GM19467 (cell line): ENCODE results near the gene VAV3.
"Not testable (repeated sequence)": the region's sequence is repeated elsewhere in the genome, so short reads cannot be mapped to it uniquely, and the experiment has no call there.

Experiments
- ATAC-seq: cut with Tn5 transposase; IDR thresholded peaks from one replicate; pipeline ENCODE4 v1.9.1; 2021; ENCODE audit warnings: mild to moderate bottlenecking, moderate library complexity; ENCODE audit not compliant: unreplicated experiment

Gene VAV3, protein sequence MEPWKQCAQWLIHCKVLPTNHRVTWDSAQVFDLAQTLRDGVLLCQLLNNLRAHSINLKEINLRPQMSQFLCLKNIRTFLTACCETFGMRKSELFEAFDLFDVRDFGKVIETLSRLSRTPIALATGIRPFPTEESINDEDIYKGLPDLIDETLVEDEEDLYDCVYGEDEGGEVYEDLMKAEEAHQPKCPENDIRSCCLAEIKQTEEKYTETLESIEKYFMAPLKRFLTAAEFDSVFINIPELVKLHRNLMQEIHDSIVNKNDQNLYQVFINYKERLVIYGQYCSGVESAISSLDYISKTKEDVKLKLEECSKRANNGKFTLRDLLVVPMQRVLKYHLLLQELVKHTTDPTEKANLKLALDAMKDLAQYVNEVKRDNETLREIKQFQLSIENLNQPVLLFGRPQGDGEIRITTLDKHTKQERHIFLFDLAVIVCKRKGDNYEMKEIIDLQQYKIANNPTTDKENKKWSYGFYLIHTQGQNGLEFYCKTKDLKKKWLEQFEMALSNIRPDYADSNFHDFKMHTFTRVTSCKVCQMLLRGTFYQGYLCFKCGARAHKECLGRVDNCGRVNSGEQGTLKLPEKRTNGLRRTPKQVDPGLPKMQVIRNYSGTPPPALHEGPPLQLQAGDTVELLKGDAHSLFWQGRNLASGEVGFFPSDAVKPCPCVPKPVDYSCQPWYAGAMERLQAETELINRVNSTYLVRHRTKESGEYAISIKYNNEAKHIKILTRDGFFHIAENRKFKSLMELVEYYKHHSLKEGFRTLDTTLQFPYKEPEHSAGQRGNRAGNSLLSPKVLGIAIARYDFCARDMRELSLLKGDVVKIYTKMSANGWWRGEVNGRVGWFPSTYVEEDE

DNA sequence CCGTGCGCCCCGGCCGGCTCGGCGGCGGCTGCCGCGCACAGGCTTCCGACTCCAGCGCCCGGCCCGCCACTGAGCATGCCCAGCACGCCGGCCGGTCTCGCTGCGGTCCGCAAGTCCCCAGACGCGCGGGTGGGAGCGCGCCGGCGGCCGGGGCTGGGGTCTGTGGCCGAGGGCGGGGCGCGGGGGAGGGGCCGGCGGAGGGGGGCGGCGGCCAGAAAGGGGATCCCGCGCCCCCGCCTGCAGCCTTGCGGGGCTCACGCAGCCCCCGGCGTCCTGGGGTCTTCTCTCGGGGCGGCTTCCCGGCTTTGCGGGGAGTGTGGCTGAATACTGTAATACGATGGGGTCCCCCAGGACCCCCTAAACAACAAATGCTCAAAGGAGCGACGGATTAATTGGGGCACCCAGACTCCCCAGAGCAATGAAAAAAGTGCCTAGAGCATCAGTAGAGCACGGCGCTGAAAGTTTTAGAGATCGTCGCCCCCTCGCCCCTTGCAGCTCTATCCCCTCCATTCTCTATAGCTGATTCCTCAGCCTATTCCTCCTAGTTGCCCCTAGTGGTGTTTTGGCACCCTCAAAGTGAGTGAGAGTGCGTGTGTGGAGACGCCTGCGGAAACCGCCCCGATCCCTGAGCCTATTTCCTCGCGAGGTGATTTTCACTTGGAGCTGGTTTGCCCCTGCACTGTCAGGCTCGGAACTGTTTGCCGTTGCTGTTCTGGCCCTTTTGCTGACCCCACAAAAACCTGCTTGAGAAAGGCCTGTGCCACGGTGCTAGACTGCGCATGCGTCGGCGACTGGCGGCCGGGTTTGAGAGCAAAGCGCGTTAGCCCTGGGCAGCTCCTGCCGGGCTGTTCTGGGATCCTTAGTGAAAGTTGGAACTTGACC lies at the start of gene VAV3:
Gene VAV3 (minus strand): TSS at position 71 of the 882 bp plus-strand sequence. CDS start 311 bp downstream, outside the sequence.
- no peak for ATAC-seq

DNA sequence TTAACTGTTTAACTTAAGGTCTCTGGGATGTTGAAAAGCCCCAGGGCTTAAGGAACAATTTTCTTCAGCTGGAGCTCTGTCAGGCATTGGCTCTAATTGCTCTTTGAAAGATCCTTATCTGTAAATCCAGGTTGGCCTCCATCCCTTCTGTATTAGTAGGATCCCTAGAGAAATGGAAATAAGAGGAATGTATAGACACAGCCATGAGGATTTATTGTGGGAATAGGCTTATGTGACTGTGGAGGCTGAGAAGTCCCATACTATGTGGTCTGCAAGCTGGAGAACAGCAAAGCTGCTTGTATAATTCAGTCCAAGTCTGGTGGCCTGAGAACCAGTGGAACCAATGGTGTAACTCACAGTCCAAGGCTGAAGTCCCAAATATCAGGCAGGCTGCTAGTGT lies 47.6 kb upstream of the VAV3 start:
- ATAC-seq: no peak

DNA sequence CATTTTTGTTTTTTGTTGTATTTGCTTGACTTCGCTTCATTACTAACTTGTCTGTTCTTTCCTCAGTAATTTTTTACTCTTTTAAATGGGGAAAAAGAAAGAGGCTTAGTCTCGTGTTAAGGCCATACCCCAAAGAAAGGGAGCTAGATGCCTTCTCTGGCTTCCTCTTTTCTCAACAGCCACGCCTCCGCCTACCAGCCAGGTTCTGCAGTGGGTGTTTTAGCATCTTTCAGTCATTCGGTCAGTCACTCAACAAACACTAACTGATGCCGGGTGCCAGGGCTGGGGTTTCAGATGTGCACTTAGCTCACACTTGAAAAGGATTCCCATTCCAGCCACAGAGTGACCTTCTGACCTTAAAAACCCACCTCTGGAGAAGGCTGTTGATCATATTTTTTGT lies 46.3 kb upstream of the VAV3 start:
- no peak for ATAC-seq

DNA sequence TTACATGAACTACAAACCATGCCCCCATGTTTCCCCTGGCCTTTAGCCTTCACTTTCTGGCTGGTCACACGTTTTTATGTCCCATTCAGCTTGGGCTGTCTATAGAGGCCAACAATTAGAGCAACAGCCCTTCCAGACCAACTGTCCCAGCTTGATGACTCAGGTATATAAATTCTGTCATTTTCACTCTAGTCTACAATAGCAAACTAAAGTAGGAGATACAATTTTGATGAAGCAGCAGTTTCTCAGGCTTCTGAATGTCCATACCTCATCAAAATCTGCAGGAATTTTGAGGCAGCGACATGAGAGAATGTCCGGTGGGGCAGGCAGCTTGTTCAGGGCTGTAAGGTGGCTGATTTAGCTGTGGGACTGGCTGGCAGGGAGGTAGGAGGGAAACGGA lies 45.6 kb upstream of the VAV3 start:
- ATAC-seq: no peak

DNA sequence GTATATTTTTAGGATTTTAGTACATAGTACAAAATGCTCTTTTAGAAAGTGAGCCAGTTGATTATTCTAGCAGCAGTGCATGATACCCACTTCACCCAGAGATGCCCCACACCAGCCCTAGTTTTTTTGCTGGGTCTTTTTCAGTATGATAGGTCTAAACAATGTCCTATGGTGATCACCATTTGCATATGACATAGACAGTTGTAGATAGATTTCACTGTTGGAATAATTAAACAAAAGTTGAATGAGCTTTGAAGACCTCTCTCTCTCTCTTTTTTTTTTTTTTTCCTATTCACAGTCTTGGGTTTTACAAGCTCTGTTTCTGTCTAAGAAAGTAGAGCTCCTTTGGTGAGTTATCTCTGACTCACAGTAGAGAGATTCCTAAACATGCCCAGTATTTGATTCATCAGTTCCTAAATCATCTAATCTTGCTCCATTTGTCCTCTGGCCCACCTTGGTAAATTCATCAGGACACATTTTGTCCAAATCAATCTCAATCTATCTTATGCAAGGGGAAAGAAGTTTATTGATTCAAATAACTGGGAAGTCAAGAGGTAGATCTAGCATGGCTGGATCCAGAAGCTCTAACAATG lies 44.7 kb upstream of the VAV3 start:
- ATAC-seq: no peak

DNA sequence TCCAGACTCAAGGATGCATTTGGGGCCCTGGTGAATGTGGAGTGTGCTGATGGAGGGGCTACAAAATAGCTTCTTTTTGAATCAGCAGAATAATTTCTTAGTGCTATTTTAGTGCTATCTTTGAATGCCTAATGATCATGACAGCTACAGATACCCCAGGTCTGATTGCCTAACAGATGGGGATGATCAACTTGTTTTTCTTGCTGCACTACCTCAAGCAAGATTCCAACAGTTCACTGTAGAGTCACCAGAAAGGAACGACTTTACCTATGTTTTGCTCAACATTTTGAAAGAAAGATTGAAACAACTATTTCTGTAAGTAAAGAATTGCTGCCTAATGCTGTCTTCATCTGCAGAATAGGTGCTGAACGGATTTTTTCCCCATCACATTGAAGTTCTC lies 42.6 kb upstream of the VAV3 start:
- ATAC-seq: no peak

DNA sequence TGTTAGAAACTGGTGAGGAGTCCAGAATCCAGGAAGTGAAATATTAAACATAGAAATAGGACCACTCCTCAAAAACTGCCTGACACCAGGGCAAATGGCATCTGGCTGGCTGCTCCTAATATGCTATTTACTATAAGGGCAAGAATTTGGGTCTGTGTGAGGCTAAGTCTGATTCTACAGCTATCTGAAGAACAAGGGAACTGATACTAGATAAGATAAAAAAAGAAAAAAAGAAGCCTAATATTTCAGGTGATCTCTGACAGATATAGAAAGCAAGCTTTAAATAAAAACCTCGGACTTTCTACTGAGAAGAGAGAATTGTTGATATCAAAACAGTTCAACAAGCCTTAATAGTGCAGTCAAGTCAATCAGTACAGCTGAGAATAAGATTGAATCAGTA lies 42.1 kb upstream of the VAV3 start:
- ATAC-seq: no peak

DNA sequence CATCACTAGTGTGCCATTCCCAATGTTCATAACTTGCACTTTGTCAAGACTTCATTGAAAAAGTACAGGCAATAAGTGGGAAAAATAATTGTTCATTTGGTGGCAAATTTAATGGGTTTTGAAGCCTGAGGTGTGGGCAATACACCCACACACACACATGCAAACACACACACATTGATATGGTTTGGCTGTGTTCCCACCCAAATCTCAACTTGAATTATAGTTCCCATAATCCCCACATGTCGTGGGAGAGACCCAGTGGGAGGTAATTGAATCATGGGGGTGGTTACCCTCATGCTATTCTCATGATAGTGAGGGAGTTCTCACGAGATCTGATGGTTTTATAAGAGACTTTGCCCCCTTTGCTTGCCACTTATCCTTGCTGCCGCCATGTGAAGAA lies 39.9 kb upstream of the VAV3 start:
- ATAC-seq: not testable (repeated sequence)

DNA sequence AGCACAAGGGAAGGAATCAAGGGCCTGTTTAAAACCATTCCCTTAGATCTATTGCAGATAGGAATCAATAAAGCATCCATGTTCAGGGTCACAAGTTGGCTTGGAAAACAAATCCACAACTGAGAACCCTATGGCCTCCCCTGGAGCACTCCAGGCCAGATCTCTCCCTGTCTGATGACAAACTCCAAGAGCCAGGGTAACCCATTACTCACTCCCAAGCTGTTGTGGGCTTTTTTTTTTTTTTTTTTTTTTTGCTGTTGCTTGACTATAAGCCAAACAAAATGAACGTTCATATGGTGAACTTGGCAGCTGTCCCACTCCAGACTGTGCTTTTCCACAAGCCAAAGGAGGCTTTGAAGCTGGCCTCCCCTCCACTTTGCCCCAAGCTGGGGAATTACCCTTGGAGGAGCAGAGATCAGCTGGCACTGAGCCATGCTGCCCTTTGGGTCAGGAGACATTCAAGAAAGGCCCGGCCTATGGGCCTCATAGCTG lies 35.7 kb upstream of the VAV3 start:
- ATAC-seq: no peak

DNA sequence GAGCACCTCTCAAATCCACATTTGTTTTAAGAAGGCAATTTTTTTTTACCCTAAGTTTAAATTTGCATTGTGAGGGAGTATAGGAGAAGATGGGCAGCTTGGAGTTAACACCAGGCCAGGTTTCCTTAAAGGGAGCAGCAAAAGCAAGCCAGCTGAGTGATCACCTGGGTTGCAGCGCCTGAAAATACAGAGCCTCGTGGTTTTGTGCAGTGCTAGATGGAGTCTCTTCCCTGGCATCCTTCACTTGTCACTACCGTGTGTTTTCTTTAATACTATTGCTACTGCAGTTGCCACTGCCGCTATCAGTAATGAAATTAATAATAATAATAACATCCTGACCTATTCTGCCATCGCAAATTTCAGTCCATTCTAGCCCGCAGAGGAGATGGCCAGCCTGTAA lies 35.2 kb upstream of the VAV3 start:
- ATAC-seq: no peak

DNA sequence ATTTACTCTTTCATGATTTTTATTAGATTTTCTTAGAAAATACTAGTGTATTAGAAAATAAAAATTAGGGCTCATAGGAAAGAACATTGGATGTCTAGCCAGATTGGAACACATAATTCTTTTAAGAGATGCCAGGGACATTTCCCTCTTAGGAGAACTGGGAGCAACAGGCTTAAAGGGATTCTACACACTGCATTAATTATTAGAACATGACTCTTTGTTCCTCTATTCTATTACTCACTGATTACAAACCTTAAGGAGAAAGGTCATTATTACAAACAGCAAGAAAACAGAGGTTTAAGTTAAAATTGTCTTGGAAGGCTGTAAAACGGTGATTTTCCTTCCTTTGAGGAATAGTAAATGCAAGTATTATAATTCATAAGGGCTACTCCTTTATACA lies 32.9 kb upstream of the VAV3 start:
- ATAC-seq: no peak

DNA sequence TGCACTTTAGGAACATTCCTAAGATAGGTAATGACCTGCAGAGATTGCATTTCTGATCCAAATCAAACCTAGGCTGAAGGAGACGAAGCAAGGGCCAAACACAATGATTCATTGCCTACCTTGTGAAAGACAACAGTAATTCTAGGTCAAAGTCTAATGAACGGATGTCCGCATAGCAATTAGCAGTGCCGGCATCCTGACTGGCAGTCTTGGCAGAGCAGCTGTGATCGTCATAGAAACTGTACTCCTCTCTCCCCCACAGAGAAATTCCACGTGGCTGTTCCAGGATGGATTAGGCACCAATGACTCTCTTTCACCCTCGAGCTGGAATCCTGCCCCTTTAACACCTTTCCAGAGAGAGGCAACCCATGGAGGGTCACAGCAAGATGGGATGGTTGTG lies 28.9 kb upstream of the VAV3 start:
- no peak for ATAC-seq

DNA sequence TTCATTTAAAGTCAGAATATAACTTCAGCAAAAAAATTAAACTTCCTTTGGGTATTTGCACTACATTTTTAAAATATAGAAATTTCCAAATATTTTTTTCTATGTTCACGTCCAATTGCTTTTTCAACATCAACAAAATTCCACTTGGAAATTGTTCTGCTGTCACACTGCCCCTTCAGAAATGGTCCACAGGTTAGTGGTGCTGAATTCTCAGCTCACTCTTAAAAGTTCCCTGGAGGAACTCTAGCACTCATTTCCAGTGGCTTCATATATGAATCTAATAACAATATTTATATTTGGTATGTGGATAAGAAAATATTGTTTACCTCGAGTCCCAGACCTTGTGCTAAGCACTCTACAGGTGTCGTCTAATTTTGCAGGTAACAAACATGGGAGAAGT lies 27.4 kb upstream of the VAV3 start:
- ATAC-seq: no peak

DNA sequence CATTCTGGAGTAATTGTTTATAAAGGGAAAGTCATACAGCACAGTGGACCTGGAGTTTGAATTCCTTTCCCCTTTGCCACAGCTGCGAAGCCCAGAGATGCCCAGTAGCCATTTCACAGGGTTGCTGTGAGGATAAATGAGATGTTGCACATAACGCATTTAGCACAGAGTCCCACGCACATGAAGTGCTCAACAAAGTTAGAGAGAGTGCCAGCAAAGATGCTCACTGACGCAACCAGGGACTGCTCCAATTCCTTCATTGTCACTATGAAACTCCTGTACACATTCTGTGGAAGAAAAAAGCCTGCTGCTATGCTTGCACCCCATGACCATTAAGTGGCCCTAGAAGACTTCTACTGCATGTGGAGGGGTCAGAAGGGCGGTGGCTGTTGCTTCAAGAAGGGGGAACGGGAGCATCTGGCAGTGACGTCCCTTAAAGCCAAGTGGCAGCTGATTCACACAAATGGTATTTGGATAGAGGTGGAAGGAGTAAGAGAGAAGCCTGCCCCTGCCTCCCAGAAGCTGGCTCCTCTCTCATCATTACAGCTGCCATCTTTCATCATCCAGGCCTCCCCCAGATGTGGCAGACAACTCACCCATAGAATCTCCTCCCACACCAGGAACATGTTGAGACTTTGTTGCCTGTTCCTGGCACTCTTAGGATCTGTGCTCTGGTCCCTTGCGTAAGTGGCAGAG lies 26.5 kb upstream of the VAV3 start:
- no peak for ATAC-seq

DNA sequence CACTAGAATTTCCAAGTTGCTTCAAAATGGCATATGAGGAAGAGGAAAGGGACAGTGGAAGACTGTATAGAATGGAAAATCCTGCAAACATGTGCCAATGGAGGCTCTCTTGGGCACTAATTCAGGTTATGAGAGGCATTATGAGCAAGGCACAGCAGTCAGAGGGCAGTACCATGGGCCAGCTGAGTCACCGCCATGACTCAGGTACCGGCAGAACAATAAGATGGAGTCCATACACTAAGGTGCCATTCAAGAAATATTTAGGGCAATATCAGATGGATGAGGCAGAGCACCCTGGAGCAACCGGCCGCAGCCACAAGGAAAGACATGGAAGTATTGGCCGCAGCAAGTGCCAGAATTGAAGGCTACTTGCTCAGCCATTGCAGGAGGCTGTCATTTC lies 25.6 kb upstream of the VAV3 start:
- no peak for ATAC-seq

DNA sequence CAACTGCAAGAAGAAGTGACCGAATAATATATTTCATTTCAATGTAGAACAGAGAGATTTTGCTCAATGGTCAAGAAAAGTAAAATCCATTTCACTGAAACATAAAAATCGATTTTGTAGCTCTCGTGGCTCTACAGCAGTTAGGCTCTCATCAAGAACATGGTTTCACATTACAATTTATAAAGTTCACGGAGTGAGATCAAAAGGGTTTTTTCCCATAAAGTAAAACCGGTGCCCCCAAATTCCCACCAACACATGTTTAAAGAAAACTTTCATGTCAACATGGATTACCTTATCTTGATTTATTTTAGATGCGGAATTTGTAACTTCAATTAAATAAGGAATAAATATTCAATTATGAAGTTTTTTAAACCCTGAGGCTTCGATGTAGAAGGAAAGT lies 16.3 kb upstream of the VAV3 start:
- no peak for ATAC-seq

DNA sequence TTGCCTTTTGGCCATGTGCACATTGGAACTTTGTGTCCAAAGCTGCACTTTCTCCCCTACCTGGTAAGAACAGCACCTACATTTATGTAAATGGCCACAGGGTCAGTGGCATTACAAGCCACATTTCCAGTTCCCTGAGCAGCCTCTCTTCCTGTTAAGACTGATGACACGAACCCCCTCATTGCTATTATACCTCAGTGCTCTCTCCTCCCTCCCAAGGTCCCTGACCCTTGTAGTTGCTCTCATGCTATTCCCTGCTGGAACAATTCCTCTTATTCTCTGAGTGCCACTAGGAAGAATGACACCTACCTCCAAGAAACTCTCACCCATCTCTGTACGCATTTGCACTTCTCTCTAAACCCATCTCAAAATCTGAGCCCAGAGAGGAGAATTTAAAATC lies 14.9 kb upstream of the VAV3 start:
- ATAC-seq: no peak

DNA sequence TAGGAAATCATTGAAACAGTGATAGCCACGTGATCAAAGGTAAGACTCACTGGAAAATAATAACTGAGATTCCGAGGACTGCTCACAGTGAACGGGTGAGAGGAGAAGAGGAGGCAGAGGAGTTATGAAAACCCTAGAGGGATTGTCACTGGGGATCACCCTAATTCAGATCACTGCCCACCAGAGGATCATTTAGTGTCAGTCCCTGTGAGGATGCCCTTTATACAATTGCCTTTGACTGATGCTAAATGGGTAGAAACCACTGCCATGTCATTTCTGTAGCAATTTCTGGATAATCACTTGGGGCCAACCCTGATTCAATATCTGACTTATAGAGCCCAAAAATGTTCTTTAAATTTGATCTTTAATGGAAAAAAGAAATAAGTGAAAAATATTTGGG lies 14.1 kb upstream of the VAV3 start:
- no peak for ATAC-seq

DNA sequence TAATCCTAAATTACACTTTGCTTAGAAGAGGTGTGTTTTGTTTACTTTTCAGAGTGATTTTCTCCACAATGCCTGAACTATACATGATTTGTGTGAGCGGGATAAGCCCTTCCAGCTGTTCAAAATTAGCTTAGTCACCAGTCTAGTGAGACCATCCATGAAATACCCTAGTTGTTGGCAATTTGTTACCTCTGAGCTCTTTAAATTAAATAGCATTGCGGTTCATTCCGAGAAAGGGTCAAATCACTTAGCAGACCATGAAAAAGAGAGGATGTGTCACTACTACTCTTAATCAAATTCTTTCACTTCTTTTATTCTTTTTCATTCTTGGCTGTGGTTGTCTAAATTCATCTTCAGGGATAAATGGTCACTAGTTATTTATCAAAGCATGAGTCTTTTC lies 11.9 kb upstream of the VAV3 start:
- no peak for ATAC-seq

DNA sequence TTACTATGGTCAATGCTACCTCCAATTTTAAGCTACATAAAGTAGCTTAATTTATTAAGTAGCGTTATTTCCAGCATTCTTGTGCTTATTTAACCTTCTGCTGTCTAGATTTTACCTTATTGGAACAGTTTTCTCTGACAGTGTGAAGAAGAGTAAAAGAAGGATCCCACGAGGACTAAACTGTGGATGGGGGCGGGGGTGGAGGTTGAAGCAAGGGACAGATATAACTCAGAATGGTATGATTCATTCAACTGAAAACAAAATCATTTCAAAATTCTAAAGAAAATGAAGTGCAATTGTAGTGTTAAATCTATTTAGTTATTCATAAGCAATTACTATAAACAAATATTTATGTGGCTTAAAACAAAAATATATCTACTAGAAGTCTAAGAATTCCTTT lies 11.5 kb upstream of the VAV3 start:
- no peak for ATAC-seq
